Measurements from ENCODE around the gene GPX7.
A peak's percentile ranks its signal among the peaks of the same experiment; 100 is the strongest.

The GPX7 gene

GRCh38 chr1:52582116-52582696 is 20.0 kb upstream of the GPX7 start:
- DNase-seq = no peak
- intact Hi-C loops (cut with DNase I) = no loop called here

DNA sequence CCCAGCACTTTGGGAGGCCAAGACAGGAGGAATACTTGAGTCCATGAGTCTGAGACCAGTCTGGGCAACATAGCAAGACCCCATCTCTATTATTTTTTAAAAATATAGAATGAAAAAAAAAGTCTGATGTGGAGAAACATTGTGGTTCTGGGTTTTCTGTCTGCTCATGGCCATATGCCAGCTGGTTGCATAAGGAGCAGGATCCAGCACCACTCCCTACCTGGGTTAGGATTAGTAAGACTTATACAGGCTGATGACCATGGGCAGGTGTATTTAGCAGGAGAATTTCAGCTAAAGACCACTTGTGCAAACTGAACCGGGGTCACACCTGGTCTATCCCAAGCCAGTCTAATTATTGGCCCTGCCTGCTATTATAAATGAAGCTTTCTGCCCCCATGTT is 16.7 kb upstream of the GPX7 start:
- DNase-seq = no peak
- intact Hi-C loops (cut with DNase I) = no loop called here

- intact Hi-C loops (cut with DNase I) = no loop called here
- DNase-seq = no peak
Observed at GRCh38 chr1:52588027-52588426, 14.1 kb upstream of the GPX7 start.

DNA sequence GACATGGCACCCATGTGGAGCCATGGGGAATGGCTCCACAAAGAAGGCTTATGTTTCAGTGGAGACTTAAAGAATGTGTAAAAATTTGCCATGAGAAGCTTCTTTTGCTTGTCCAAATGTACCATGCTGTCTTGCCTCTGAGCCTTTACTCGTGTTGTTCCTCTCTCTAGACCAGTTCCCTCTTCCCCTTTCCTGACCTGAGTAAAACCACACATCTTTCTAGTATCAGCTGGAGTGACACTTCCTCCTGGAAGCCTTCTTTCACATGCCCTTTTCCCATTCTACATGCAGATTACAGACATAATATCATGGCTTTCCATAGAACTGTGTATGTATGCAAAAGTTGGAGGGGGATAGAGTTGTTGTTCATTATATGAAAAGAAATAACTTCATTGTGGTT is 13.6 kb upstream of the GPX7 start:
- intact Hi-C loops (cut with DNase I) = no loop called here
- no peak for DNase-seq

DNA sequence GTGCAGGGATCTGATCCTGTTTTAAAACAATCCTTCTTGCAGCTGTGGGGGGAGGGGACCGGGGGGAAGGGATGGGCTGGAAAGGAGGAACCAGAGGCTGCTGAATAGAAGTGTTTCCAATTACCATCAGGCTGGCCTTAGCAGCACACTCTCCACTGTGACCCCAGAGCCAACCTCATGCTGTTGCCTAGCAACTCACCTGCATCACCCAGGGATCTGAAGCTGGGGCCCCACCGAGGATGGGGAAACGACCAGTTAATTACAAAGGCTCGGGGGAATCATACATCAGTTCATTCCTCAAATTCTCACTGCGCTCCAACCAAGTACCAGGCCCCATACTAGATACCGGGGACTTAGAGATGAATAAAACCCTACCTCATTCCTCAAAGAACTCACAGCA is 11.9 kb upstream of the GPX7 start:
- intact Hi-C loops (cut with DNase I) = no loop called here
- DNase-seq = no peak

GRCh38 chr1:52592637-52593323 is 9.4 kb upstream of the GPX7 start:
- intact Hi-C loops (cut with DNase I) = no loop called here
- DNase-seq = no peak

- intact Hi-C loops (cut with DNase I) = no loop called here
- no peak for DNase-seq
Observed at GRCh38 chr1:52593495-52593894, 8.7 kb upstream of the GPX7 start.

- intact Hi-C loops (cut with DNase I) = no loop called here
- DNase-seq = no peak
Observed at GRCh38 chr1:52595061-52595460, 7.1 kb upstream of the GPX7 start.

DNA sequence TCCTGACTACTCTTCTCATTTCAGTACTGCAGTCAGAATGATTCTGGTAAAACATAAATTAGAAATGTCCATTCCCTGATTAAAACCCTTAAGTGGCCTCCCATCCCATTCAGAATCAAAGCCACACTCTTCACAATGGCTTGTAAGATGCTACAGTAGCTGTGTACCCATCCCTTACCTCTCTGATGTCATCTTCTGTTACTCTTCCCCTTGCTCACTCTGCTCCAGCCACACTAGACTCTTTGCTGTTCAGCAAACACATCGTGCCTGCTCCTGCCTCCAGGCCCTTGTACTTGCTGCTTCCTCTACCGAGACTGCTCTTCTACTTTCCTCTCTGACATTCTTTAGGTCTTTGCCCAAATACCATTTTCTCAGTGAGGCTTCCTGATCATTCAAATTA is 4.3 kb upstream of the GPX7 start:
- DNase-seq = no peak
- intact Hi-C loops (cut with DNase I) = no loop called here

DNA sequence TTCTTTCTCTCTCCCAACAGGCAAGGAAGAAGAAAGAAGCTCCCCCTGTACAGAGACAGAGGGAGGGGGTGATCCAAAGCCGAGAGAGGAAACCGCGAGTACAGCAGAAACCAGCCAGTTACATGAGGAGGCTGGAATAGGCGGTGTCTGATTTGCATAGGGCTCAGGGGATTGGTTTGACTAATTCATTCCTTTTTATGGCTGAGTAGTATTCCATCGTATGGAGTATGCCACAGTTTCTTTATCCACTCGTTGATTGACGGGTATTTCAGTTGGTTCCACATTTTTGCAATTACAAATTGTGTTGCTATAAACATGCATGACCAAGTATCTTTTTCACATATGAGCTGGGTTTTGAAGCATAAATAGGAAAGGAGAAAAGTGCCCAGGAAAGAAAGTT is 3.4 kb upstream of the GPX7 start:
- no peak for DNase-seq
- intact Hi-C loops (cut with DNase I) = no loop called here

GRCh38 chr1:52599236-52599635 is 2.9 kb upstream of the GPX7 start:
- no peak for DNase-seq
- intact Hi-C loops (cut with DNase I) = no loop called here

- DNase-seq = no peak
Observed at GRCh38 chr1:52600533-52601179, 1.5 kb upstream of the GPX7 start.

DNA sequence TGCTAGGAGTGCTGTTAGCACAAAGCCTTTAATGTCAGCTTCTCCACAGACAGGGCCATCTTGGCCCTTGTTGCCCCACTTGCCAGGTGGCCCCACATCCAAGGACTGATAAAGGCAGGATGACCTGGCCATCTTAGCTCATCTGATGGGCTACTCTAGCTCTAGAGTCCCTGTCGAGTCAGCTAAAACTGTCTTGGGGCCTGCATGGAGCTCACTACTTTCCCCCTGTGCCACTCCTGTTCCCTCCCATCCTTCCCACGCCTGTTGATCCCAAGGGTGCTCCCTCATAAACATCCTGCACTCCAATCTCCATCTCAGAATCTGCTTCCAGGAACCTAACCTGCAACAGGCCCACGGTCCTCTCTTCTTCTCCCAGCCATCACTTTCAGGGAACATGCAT is 652 bp upstream of the GPX7 start:
- intact Hi-C loops (cut with DNase I) = no loop called here
- DNase-seq = no peak

More at GRCh38 chr1:52600533-52601179, 1.5 kb upstream of the GPX7 start:
- intact Hi-C loops (cut with DNase I) = no loop called here

DNA sequence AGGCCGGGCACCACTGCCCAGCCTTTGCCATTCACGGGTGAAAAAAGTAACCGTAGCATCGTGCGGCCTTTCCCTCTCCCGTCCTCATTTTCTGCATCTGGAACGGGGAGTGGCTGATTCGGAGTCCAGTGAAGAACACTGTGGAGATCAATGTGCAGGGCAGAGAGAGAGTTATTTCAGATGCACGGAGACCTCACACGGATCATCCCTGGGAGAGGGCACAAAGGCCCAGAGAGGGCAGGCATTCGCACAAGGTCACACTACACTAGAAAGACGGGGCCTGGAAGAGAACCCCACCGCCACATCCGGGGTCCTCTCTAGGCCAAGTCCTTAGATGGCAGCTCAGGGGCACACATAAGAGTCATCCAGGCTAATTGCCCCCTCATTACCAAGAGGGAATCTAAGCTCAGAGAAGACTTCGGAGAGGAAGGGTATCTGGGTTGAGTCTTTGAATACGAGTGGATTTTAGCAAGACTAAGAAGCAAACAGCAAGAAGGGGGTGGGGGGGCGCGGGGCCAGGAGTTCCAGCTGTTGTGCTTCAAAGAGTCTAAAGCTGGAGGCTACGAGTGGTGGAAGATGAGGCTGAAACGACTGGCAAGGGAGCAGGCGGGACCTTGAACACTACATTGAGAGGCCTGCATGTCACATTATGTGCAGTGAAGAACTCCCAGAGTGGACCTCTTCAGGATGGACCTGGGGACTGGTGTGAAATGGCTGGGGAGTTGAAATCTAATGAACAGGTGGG is 857 bp downstream of the GPX7 start:
- intact Hi-C loops (cut with DNase I) = loop anchor here (2.0 kb wide), 1 partner anchor 50 kb away; the partner anchor contains the start of gene TUT4
- peak in 3 of 10 donors; percentile 7 to 16 (median 13) for DNase-seq

DNA sequence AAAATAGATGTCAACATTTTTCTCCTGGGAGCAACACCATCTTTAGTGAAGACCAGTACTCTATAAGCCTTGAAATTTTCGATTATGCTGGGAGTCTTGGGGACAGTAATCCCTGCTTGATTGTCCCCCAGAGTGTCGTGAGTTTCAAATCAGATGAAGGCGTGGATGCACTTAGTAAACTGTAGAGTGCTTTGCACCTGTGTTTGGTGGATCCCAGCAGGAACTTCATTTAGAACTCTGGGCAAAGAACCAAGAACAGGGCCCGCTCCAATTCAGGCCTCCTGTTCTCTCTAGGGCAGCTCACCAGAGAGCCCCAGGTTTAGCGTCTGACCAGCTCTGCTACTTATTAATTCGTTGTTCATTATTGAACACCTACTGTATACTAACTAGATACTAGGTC is 1.5 kb downstream of the GPX7 start:
- intact Hi-C loops (cut with DNase I) = loop anchor here (2.0 kb wide), 1 partner anchor 51 kb away; the partner anchor contains the start of gene TUT4
- no peak for DNase-seq

GRCh38 chr1:52604063-52604770 is 2.0 kb downstream of the GPX7 start:
- no peak for DNase-seq
- intact Hi-C loops (cut with DNase I) = no loop called here

DNA sequence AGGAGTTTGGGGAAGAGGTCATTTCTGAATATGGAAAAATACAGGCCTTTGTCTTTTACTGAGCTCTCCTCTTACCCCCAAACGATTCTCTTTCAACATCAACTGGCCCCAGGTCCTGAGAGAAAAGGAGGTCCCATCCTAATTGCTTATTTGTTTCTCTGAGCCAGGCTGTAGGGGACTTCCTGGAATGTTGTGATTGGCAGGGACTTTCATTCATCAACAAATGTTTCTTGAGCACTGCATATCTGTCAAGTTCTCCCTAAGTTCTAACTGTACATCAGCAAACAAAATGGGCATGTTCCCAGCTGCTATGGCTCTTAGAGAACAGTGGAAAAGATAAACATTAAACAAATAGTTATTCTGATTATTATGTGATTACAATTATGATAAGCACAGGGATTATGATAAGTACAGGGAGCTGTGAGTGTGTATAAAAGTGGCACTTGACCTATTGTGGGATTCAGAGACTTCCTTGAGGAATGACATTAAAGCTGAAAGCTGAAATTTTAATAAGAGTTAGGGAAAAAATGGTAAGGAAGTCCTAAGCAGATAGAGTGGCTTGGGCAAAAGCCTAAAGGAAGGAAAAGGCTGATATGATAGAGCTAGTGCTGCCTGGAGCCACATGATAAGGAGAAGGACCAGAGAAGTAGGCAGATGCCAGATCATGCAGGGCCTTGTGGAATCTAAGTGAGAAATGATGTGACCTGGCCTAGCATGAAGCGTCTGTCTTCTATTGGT is 11.6 kb downstream of the GPX7 start:
- DNase-seq = no peak
- intact Hi-C loops (cut with DNase I) = no loop called here

- intact Hi-C loops (cut with DNase I) = no loop called here
- DNase-seq = no peak
Observed at GRCh38 chr1:52614671-52615070, 12.5 kb downstream of the GPX7 start.

DNA sequence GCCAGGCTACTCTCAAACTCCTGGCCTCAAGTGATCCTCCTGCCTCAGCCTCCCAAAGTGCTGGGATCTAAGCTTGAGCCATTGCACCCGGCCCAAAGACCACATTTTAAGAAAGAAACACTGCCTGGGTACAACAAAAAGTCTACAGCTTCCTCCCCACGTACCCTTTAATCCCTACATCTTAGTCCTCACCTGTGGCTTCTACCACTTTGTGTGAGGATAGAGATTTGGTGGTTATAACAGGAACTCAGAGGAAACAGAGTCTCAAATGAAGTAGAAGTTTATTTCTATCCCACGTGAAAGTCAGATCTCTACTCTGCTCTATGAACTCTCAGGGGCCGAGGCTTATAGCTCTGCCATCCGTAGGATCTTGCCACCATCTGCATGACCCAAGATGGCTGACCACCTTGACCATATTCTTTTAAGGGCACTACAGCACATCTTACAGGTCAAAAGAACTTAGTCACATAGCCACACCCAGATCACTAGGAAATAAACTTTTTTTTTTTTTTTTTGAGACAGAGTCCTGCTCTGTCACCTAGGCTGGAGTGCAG is 13.4 kb downstream of the GPX7 start:
- intact Hi-C loops (cut with DNase I) = no loop called here
- DNase-seq = no peak

- DNase-seq = no peak
- intact Hi-C loops (cut with DNase I) = no loop called here
Observed at GRCh38 chr1:52621950-52622349, 19.8 kb downstream of the GPX7 start.

All from posterior cingulate gyrus (tissue), 11 donors.